Neutrophil (primary cell): ENCODE results near the gene NUTF2.
"Not testable (repeated sequence)": the region's sequence is repeated elsewhere in the genome, so short reads cannot be mapped to it uniquely, and the experiment has no call there.

Experiments
- H3K27ac ChIP-seq: fragments of 200-600 bp; sonication (generic); 2 replicates; pipeline ENCODE4 v1.5.1; 2016; ENCODE audit warnings: mild to moderate bottlenecking, moderate library complexity
- H3K27me3 ChIP-seq: fragments of 200-600 bp; sonication (generic); 2 replicates; pipeline ENCODE4 v1.6.0; 2016; ENCODE audit warnings: mild to moderate bottlenecking
- H3K36me3 ChIP-seq: fragments of 200-600 bp; sonication (generic); 2 replicates; pipeline ENCODE4 v1.5.1; 2017
- H3K4me1 ChIP-seq, 2 experiments: fragments of 200-600 bp in 1 of 2; sonication (generic) in 1 of 2; 1 replicate in 1 of 2; 2 replicates in 1 of 2; pipeline versions ENCODE4 v1.5.1 to v1.6.1; 2013 to 2016; ENCODE audit warnings: low read depth in 1 of 2, low read length in 1 of 2, mild to moderate bottlenecking in 1 of 2, moderate library complexity in 1 of 2; ENCODE audit not compliant: control insufficient read depth in 1 of 2, insufficient read depth in 1 of 2
- H3K4me3 ChIP-seq, 2 experiments: fragments of 200-600 bp in 1 of 2; sonication (generic) in 1 of 2; 1 replicate in 1 of 2; 2 replicates in 1 of 2; pipeline ENCODE4 v1.5.1; 2013 to 2016; ENCODE audit warnings: low read depth in 1 of 2, low read length in 1 of 2, mild to moderate bottlenecking in 1 of 2, moderate library complexity in 1 of 2
- H3K9me3 ChIP-seq: fragments of 200-600 bp; sonication (generic); 2 replicates; pipeline ENCODE4 v1.5.1; 2016
- TF ChIP-seq, protein P1 (sequence below): fragments of 200-600 bp; sonication (generic); IDR thresholded peaks from 2 replicates; pipeline ENCODE4 v1.5.1; 2016; ENCODE audit warnings: antibody characterized with exemption

The NUTF2 gene

DNA sequence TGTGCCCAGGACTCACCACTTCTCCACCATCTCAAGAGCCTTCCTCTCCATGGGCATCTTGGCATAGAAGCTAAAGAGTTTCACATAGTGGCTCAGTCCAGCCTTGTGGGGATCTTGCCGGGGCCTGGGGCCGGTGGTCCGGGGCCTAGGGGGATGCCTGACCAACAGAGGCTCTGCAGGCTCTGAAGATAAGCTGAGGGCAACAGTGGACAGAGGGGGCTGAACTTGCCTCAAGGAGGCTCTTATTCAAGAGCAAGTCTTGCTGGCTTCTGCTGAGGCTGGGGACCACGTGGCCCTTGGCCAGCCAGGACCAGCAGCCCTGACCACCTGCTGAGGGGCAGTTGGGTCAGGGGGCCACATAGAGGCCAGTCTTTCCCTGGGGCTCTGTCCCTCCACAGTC is 18.1 kb upstream of the NUTF2 start:
- peaks cover 59% of the 10 kb centered on the region for H3K36me3 ChIP-seq
- H3K4me3 ChIP-seq, result no peak overlapping the region
- H3K27ac ChIP-seq, result no peak overlapping the region
- no peaks in the 10 kb centered on the region for H3K27me3 ChIP-seq
- TF ChIP-seq, protein P1, sequence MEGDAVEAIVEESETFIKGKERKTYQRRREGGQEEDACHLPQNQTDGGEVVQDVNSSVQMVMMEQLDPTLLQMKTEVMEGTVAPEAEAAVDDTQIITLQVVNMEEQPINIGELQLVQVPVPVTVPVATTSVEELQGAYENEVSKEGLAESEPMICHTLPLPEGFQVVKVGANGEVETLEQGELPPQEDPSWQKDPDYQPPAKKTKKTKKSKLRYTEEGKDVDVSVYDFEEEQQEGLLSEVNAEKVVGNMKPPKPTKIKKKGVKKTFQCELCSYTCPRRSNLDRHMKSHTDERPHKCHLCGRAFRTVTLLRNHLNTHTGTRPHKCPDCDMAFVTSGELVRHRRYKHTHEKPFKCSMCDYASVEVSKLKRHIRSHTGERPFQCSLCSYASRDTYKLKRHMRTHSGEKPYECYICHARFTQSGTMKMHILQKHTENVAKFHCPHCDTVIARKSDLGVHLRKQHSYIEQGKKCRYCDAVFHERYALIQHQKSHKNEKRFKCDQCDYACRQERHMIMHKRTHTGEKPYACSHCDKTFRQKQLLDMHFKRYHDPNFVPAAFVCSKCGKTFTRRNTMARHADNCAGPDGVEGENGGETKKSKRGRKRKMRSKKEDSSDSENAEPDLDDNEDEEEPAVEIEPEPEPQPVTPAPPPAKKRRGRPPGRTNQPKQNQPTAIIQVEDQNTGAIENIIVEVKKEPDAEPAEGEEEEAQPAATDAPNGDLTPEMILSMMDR, result no peak
- peaks cover 9 to 12% of the 10 kb centered on the region in 2 experiments for H3K4me1 ChIP-seq
- H3K9me3 ChIP-seq, result no peaks in the 10 kb centered on the region

DNA sequence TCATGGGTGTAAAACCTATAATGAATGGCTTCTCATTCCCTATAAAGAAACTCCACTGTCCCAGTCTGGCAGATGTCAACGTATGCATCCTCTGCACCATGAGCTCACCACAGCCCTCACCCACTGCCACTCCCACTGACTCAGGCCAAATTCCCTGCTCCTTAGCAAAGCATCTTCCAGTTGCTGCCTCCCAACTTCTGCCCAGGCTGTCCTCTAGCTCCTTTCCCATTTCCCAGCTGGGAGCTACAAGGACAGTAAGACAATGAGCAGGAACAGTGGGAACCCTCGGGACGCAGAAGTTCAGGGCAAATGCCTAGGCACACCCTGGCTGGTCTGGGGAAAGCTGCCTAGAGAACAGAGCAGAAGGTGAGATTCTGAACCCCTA is 13.7 kb upstream of the NUTF2 start:
- Histone ChIP-seq H3K9me3 (no peaks in the 10 kb centered on the region), H3K27ac (peak overlapping the region; percentile 46), H3K4me1 (peaks cover 14 to 16% of the 10 kb centered on the region in 2 experiments), H3K36me3 (peaks cover 40% of the 10 kb centered on the region), H3K27me3 (no peaks in the 10 kb centered on the region), H3K4me3 (peak overlapping the region; percentile 74 to 93)
- TF ChIP-seq, protein P1, result no peak

DNA sequence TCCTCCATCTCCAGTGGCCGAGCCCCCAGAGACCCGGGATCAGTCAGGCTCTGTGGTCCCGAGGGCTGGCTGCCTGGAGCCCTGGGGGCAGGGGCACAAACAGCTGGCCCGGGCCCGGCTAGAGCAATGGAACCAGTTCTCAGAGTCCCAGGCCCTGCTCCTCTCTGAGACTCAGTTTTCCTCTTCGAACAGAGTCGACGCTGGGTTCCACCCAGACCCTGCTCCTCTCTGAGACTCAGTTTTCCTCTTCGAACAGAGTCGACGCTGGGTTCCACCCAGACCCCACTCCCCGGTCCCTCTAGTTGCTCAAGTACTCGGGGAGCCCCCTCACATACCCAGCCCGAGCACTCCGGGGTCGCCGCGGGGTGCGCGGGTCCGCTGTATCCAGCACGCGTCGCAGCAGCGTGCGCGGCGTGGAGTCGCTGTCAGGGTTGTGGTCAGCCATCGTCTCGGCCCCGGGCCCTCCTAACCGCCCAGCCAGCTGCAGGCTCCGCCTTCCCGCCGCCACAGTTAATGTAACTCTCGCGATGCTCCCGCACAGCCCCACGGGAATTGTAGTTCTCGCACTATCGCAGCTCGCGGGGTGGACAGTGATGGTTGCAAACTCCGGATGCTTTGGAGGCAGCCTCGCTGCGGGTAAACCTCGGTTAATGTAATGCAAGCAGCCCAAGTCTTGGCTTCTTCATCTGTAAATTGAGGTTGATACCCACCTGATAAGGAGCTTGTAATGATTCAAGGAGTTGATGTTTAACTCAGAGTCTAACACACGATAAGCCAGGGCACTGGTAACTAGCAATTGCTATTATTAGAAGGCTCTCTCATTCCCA is 13.1 kb upstream of the NUTF2 start:
- Histone ChIP-seq H3K27ac (peak overlapping the region; percentile 46), H3K36me3 (peaks cover 34% of the 10 kb centered on the region), H3K4me1 (peaks cover 14 to 16% of the 10 kb centered on the region in 2 experiments), H3K27me3 (no peaks in the 10 kb centered on the region), H3K4me3 (peak overlapping the region; percentile 74 to 93), H3K9me3 (no peaks in the 10 kb centered on the region)
- TF ChIP-seq, protein P1, result no peak

DNA sequence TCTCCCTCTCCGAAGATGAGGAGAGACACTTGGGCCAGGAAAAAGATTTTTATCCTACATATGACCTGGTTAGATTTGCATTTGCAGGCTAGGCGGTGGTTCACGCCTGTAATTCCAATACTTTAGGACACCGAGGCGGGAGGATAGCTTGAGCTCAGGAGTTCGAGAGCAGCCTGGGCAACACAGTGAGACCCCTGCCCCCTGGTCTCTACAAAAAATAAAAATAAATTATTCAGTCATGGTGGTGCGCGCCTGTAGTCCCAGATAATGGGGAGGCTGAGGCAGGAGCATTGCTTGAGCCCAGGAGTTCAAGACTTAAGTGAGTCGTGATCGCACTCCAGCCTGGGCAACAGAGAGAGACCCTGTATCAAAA is 12.5 kb upstream of the NUTF2 start:
- H3K9me3 ChIP-seq, result no peaks in the 10 kb centered on the region
- no peaks in the 10 kb centered on the region for H3K27me3 ChIP-seq
- peak overlapping the region; percentile 74 to 93 for H3K4me3 ChIP-seq
- no peak overlapping the region for H3K27ac ChIP-seq
- TF ChIP-seq, protein P1, result no peak
- H3K36me3 ChIP-seq, result peaks cover 28% of the 10 kb centered on the region
- peaks cover 14 to 16% of the 10 kb centered on the region in 2 experiments for H3K4me1 ChIP-seq

DNA sequence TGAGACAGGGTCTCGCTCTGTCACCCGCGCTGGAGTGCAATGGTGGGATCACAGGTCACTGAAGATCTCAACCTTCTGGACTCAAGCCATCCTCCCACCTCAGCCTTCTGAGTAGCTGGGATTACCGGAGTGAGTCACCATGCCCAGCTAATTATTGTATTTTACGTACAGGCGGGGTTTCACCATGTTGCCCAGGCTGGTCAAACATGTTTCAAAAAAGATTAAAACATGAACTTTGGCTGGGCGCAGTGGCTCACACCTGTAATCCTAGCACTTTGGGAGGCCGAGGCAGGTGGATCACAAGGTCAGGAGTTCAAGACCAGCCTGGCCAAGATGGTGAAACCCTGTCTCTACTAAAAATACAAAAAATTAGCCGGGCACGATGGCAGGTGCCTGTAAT is 9.5 kb upstream of the NUTF2 start:
- H3K9me3 ChIP-seq, H3K27ac ChIP-seq, H3K4me3 ChIP-seq, H3K36me3 ChIP-seq, H3K27me3 ChIP-seq: not testable (repeated sequence)
- peaks cover 19 to 23% of the 10 kb centered on the region in 2 experiments for H3K4me1 ChIP-seq

DNA sequence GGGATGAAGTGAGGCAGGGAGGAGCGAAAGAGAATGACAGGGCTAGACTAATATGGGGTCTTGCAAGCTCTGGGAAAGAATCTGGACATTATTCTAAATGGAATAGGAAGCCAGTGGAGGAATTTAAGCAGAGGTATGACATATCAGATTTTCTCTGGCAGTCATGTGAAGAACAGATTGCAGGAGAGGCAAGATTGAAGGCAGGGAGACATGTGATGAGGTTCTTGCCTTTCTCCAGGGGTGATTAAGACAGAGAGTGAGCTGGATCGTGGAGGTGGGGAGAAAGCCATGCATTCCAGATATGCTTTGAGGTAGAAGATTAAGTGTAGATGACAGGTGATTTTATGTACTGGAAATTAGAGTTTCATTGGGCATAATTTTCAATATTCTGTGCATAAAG is 8.9 kb upstream of the NUTF2 start:
- Histone ChIP-seq H3K27ac (no peak overlapping the region), H3K4me3 (no peak overlapping the region), H3K4me1 (peaks cover 22 to 25% of the 10 kb centered on the region in 2 experiments), H3K27me3 (no peaks in the 10 kb centered on the region), H3K36me3 (no peaks in the 10 kb centered on the region), H3K9me3 (no peaks in the 10 kb centered on the region)
- TF ChIP-seq, protein P1, result no peak
